Rectal smooth muscle tissue (tissue), 1 donor: ENCODE measurements around the gene ULK1.

ENCODE experiments used
- H3K27ac ChIP-seq: one replicate; pipeline ENCODE4 v1.7.0; 2013; ENCODE audit warnings: low read depth, low read length, inconsistent platforms
- H3K27me3 ChIP-seq: one replicate; pipeline ENCODE4 v1.7.0; 2013; ENCODE audit warnings: low read length; ENCODE audit not compliant: control insufficient read depth, insufficient read depth
- H3K36me3 ChIP-seq: one replicate; pipeline ENCODE4 v1.7.0; 2013; ENCODE audit warnings: low read length; ENCODE audit not compliant: control insufficient read depth, insufficient read depth
- H3K4me1 ChIP-seq: one replicate; pipeline ENCODE4 v1.7.0; 2013; ENCODE audit warnings: low read length; ENCODE audit not compliant: control insufficient read depth, insufficient read depth
- H3K4me3 ChIP-seq: one replicate; pipeline ENCODE4 v1.7.0; 2013; ENCODE audit warnings: low read length
- H3K9ac ChIP-seq: one replicate; pipeline ENCODE4 v1.7.0; 2013; ENCODE audit warnings: low read length

The ULK1 gene

GRCh38 chr12:131854861-131855476, 39.5 kb upstream of the ULK1 start:
- no peaks in the 10 kb centered on the region for H3K4me1 ChIP-seq

DNA sequence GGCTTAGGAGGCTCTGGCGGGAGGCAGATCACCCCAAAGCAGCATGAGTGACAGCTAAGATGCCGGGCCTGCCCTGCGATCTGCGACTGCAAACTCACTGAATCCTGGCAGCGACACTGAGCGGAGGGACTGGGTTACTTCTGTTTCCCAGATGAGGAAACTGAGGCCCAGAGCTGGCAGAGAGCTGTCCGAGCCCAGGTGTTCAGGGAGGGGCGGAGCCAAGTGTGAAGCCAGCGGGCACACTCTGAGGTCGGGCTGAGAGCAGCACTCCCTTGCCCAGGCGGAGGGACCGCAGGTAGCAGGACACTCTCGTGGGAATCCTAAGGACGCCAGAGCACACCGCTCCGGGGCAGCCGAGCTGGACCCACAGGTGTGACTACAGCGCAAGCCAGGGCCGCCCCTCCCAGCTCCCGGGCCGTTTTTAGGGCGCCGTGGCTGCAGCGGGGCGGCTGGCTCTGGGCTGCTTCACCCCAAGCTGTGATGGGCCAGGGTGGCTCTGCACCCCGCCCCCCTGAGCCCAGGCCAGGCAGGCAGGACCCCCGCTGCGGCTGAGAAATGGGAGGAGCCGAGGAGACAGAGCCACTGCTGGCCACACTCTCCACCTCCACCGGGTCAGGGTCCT, 38.8 kb upstream of the ULK1 start:
- Histone ChIP-seq H3K4me3 (no peak overlapping the region), H3K36me3 (no peaks in the 10 kb centered on the region), H3K4me1 (no peaks in the 10 kb centered on the region), H3K27ac (no peak overlapping the region), H3K9ac (no peak overlapping the region), H3K27me3 (no peaks in the 10 kb centered on the region)

More at GRCh38 chr12:131854861-131855476, 39.5 kb upstream of the ULK1 start:
- Histone ChIP-seq H3K9ac (no peak overlapping the region), H3K27me3 (no peaks in the 10 kb centered on the region), H3K4me3 (no peak overlapping the region), H3K36me3 (no peaks in the 10 kb centered on the region), H3K27ac (no peak overlapping the region)

DNA sequence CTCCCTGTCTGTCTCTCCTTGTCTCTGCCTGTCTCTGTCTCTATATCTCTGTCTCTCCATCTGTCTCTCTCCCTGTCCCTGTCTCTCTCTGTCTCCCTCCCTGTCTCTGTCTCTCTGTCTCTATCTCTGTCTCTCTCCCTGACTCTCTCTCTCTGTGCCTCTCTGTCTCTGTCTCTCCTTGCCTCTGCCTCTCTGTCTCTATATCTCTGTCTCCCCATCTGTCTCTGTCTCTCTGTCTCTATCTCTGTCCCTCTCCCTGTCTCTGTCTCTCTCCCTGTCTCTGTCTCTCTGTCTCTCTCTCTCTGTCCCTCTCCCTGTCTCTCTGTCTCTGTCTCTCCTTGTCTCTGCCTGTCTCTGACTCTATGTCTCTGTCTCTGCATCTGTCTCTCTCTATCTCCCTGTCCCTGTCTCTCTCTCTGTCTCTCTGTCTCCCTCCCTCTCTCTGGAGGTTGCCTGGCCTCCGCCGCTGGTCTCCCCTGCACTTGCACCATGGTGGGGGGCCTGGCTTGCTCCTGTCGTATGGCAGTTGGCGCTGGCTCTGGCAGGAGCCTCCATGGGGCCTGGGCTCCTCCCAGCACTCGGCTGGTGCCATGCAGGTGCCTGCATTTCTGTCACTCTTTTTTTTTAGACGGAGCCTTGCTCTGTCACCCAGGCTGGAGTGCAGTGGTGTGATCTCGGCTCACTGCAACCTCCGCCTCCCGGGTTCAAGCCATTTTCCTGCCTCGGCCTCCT, 37.9 kb upstream of the ULK1 start:
- H3K27me3 ChIP-seq = no peaks in the 10 kb centered on the region
- H3K4me1 ChIP-seq = no peaks in the 10 kb centered on the region
- no peak overlapping the region for H3K27ac ChIP-seq
- no peak overlapping the region for H3K4me3 ChIP-seq
- no peaks in the 10 kb centered on the region for H3K36me3 ChIP-seq
- no peak overlapping the region for H3K9ac ChIP-seq

DNA sequence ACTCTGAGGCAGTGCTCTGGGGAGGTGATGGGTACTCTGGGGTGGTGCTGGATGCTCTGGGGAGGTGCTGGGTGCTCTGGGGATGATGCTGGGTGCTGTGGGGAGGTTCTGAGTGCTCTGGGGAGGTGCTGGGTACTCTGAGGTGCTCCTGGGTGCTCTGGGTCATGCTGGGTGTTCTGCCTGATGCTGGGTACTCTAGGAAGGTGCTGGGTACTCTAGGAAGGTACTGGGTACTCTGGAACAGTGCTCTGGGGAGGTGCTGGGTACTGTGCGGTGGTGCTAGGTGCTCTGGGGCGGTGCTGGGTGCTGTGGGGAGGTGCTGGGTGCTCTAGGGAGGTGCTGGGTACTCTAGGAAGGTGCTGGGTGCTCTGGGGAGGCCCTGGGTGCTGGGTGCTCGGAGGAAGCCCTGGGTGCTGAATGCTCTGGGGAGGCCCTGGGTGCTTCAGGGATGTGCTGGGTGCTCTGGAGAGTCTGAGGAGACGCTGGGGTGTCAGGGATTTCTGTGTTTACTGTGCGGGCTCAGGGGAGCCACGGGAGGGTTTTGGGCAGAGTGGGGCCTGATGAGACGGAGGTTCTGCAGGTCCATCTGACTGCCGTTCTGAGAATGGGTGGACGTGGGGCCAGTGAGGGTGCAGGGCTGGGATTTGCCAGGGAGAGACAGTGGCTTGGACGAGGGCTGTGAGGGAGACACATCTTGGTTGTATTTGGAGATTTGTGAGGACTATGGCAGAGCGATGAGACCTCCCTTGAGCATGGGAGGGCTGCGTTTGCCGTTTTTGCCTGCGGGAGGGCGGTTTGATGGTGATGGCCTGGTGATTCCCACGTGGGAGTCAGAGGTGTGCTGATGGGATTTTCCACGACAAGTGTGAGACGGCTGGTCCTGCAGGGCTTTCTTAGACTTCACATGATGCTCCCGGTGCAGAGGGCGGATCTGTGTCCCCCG, 36.2 kb upstream of the ULK1 start:
- no peaks in the 10 kb centered on the region for H3K4me1 ChIP-seq
- no peak overlapping the region for H3K27ac ChIP-seq
- H3K27me3 ChIP-seq = no peaks in the 10 kb centered on the region
- H3K4me3 ChIP-seq = no peak overlapping the region
- no peaks in the 10 kb centered on the region for H3K36me3 ChIP-seq
- H3K9ac ChIP-seq = no peak overlapping the region

DNA sequence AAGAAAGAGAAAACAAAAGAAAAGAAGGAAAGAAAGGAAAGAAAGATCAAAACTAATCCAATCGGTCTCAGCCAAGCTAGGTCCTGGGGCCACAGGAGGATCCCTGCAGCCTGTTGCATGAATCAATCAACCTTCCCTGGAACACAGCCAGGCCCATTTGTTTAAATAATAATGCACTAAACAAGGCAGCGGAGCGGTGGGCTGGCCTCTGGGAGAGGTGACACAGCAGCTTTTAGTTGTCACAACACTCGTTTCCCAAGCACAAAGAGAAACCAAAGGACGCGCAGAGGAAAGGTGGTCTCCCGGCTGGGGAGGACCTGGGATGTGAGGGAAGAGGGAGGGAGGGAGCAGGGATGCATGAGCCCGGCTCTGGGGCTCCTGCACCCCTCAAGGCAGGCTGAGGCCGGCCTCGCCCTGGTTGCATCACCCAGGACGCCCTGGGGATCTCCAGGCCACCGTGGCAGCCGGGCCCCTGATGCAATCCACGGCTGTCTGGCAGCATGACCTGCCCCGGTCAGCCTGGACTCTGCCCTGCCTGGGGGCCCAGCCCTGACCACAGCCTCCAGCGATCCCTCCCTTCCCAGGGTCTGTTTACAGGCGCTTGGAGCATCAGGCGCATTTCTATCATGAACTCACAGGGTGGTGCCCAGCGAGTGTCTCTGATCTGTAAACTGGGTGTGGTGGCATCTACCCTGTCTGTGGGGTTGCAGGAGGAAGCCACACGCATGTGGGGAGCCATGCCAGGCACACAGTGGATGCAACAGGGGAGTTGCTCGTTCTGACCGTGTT, 33.8 kb upstream of the ULK1 start:
- no peak overlapping the region for H3K4me3 ChIP-seq
- H3K27me3 ChIP-seq = no peaks in the 10 kb centered on the region
- no peak overlapping the region for H3K27ac ChIP-seq
- H3K4me1 ChIP-seq = no peaks in the 10 kb centered on the region
- H3K9ac ChIP-seq = no peak overlapping the region
- no peaks in the 10 kb centered on the region for H3K36me3 ChIP-seq

DNA sequence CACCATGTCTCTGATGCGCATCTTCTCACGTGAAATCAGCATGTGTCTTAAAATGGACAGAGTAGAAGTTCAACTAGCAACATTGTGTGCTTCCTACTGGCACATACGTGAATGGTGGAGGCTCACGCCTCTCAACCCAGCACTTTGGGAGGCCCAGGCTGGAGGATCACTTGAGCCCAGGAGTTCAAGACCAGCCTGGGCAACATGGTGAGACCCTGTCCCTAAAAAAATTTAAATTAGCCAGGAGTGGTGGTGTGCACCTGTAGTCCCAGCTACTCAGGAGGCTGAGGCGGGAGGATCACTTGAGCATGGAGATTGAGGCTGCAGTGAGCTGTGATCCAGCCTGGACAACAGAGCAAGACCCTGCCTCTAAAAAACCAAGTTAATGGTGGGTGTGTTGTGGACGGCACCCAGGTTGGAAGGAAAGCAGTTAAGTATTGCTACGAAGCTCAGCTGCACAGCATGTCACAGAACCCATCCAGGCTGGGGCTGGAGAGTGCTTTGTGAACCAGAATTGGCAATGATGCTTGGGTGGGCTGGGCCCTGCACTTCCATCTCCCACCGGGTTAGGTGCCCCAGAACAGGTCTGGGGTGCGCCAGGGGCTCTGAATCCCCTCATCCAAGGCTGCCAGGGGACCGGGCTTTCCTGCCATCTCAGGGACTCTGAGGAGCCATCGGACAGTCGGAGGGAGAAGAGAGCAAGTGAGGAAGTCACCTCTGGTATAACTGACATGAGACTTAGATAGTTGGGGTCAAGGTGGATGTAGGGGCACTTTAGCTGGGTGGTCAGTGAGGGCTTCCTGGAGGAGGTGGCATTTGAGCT, 33.0 kb upstream of the ULK1 start:
- Histone ChIP-seq H3K36me3 (no peaks in the 10 kb centered on the region), H3K9ac (no peak overlapping the region), H3K27me3 (no peaks in the 10 kb centered on the region), H3K27ac (no peak overlapping the region), H3K4me3 (no peak overlapping the region), H3K4me1 (no peaks in the 10 kb centered on the region)

- Histone ChIP-seq H3K27me3 (no peaks in the 10 kb centered on the region), H3K36me3 (no peaks in the 10 kb centered on the region), H3K9ac (no peak overlapping the region), H3K4me3 (no peak overlapping the region), H3K4me1 (no peaks in the 10 kb centered on the region), H3K27ac (no peak overlapping the region)
These were observed 32.4 kb upstream of the ULK1 start for GRCh38 chr12:131862084-131862441.

- no peak overlapping the region for H3K4me3 ChIP-seq
- H3K36me3 ChIP-seq = no peaks in the 10 kb centered on the region
- H3K27me3 ChIP-seq = no peaks in the 10 kb centered on the region
- no peaks in the 10 kb centered on the region for H3K4me1 ChIP-seq
- H3K9ac ChIP-seq = no peak overlapping the region
- no peak overlapping the region for H3K27ac ChIP-seq
These were observed 31.8 kb upstream of the ULK1 start for GRCh38 chr12:131862600-131862993.

DNA sequence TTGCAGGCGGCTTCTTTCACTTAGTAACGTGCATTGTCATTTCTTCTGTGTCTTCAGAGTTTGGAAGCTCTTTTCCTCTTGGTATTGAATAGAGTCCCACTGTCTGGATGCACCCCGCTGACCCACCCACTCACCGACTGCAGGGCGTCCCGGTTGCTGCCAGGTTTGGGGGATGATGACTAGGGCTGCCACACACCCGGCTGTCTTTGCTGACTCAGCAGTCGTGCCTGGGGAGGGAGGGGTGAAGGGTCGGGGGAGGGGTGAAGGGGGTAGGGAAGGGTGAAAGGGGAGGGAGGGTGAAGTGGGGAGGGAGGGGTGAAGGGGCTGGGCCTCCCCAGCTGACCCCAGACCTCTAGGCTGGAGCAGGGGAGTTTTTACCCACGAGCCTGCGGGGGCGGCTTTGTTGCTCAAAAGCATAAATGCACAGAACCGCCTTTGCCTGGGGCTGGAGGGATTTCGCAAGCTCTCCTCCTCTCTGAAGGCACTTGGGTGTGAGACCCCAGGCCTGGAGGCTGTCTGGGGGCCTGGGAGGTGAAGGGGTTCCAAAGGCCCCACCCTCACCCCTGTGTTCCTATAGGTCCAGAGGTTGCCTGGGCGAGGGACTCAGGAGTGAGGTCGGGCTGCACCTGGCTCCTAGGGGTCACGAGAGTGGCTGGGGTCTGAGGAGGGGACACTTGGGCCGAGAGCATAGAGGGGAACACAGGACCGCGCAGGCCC, 31.3 kb upstream of the ULK1 start:
- Histone ChIP-seq H3K36me3 (no peaks in the 10 kb centered on the region), H3K27ac (no peak overlapping the region), H3K4me3 (no peak overlapping the region), H3K4me1 (no peaks in the 10 kb centered on the region), H3K27me3 (no peaks in the 10 kb centered on the region), H3K9ac (no peak overlapping the region)

DNA sequence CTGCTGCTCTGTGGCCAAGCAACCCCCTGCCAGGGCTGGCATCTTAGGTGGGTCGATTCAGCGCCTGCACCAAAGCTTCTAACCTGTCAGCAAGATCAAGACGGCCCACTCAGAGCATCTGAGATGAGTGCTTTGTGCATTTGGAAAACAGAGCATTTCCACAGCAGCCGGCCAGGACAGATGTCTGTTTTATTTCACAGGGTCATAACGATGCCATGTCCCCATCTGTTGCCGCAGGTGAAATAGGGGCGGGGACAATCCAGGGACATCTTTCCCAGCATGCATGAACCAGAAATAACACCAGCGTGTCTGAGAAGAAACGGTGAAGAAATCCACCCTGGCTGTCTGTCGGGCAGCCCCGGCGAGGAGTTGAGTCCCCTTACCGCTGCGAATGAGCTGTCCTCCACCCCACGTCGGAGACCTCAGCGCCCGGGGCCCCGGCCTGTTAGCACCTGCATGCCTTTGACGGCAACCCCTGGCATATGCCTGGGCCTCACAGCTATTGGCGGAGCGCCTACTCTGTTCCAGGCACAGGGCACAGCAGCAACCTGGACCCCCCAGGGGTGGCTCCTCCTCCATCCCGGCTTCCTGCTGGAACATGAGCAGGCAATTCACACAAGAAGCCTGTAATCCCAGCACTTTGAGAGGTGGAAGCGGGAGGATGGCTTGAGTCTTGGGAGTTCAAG, 30.6 kb upstream of the ULK1 start:
- no peak overlapping the region for H3K9ac ChIP-seq
- no peaks in the 10 kb centered on the region for H3K27me3 ChIP-seq
- H3K4me1 ChIP-seq = no peaks in the 10 kb centered on the region
- H3K4me3 ChIP-seq = no peak overlapping the region
- no peak overlapping the region for H3K27ac ChIP-seq
- no peaks in the 10 kb centered on the region for H3K36me3 ChIP-seq
